ENCODE results near the gene HAGHL.

DNA sequence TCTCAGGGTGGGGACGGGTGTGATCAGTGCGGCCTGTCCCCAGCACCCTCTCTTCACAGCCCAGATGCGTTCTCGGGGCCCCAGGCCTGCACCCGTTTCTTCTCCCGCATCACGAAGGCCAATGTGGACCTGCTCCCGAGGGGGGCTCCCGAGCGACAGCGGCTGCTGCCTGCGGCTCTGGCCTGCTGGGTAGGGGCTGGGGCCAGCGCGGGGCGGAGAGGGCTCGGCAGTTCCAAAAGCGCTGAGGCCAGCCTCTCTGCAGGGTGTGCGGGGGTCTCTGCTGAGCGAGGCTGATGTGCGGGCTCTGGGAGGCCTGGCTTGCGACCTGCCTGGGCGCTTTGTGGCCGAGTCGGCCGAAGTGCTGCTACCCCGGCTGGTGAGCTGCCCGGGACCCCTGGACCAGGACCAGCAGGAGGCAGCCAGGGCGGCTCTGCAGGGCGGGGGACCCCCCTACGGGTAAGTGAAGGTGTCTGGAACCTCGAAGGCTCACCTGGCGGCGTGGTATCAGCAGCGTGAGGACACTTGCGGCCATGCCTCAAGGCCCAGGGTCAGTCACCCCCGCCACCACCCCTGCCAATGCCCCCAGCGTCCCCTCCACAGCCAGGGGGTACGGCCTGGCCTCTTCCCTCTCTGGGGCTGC is 38.1 kb downstream of the HAGHL start:
- TF ChIP-seq, protein P1, sequence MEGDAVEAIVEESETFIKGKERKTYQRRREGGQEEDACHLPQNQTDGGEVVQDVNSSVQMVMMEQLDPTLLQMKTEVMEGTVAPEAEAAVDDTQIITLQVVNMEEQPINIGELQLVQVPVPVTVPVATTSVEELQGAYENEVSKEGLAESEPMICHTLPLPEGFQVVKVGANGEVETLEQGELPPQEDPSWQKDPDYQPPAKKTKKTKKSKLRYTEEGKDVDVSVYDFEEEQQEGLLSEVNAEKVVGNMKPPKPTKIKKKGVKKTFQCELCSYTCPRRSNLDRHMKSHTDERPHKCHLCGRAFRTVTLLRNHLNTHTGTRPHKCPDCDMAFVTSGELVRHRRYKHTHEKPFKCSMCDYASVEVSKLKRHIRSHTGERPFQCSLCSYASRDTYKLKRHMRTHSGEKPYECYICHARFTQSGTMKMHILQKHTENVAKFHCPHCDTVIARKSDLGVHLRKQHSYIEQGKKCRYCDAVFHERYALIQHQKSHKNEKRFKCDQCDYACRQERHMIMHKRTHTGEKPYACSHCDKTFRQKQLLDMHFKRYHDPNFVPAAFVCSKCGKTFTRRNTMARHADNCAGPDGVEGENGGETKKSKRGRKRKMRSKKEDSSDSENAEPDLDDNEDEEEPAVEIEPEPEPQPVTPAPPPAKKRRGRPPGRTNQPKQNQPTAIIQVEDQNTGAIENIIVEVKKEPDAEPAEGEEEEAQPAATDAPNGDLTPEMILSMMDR (IDR thresholded peaks at IDR 0.05) = no peak
- no peak for TF ChIP-seq POLR2A (IDR thresholded peaks at IDR 0.05)
